ENCODE measurements around the gene EGLN3. TPM values are rescaled to one million over a fixed set of nuclear protein-coding genes. Genes with fewer than 3 reads are reported as not detected.

EGLN3 gene
- total RNA-seq, 1 experiment from 2014 or later: 3.2 TPM

GRCh38 chr14:33979613-33980276 is 28.9 kb upstream of the EGLN3 start:
- no peak overlapping the region for H3K4me3 ChIP-seq (ENCODE audit: low read length)
- BruUV-seq (replicated peaks): no TSS peak
- H3K4me2 ChIP-seq (ENCODE audit: low read length): no peak overlapping the region
- no peak for DNase-seq
- H2AFZ ChIP-seq (ENCODE audit: low read length): no peak overlapping the region
- no peaks in the 10 kb centered on the region for H3K9me2 ChIP-seq (replicated peaks; ENCODE audit: low read length)
- ChIA-PET CTCF (interaction anchor here (0.6 kb wide), 1 partner anchor 754 kb away, joined by 4 read pairs; no protein-coding TSS in a partner anchor), POLR2A (ENCODE audit: unreplicated experiment) (interaction anchor here (0.7 kb wide), 1 partner anchor 102 kb away, joined by 3 read pairs; no protein-coding TSS in a partner anchor)
- intact Hi-C loops (cut with micrococcal nuclease): no loop called here
- H3K36me3 ChIP-seq (ENCODE audit: low read depth, low read length): no peaks in the 10 kb centered on the region
- no peaks in the 10 kb centered on the region for H3K9me3 ChIP-seq (ENCODE audit: low read length)
- H3K79me2 ChIP-seq (ENCODE audit: low read length): no peaks in the 10 kb centered on the region
- TF ChIP-seq CTCF (conservative IDR thresholded peaks at IDR 0.05; ENCODE audit: low read depth, low read length) (no peak), EZH2phosphoT487 (IDR thresholded peaks at IDR 0.05; ENCODE audit: borderline replicate concordance, low read length) (no peak), EZH2 (IDR thresholded peaks at IDR 0.05; ENCODE audit: low read length, unreplicated experiment) (no peak)
- no peaks in the 10 kb centered on the region for H3K4me1 ChIP-seq (ENCODE audit: insufficient read depth, low read length)
- no peaks in the 10 kb centered on the region for H4K20me1 ChIP-seq (ENCODE audit: low read length)
- ATAC-seq: no peak
- no peaks in the 10 kb centered on the region for H3F3A ChIP-seq (ENCODE audit: low read length, unreplicated experiment)
- no peak overlapping the region for H3K9ac ChIP-seq (ENCODE audit: low read length)
- peaks cover 35% of the 10 kb centered on the region for H3K27me3 ChIP-seq (ENCODE audit: low read length)
- no peak overlapping the region for H3K27ac ChIP-seq (ENCODE audit: low read length)

GRCh38 chr14:33978892-33979612 is 28.2 kb upstream of the EGLN3 start:
- ChIA-PET CTCF (interaction anchor here (0.6 kb wide), 1 partner anchor 65 kb away, joined by 4 read pairs; no protein-coding TSS in a partner anchor), POLR2A (ENCODE audit: unreplicated experiment) (interaction anchor here (0.7 kb wide), 1 partner anchor 103 kb away, joined by 3 read pairs; no protein-coding TSS in a partner anchor)
- no peaks in the 10 kb centered on the region for H3K79me2 ChIP-seq (ENCODE audit: low read length)
- H3K27ac ChIP-seq (ENCODE audit: low read length): no peak overlapping the region
- H3K4me1 ChIP-seq (ENCODE audit: insufficient read depth, low read length): no peaks in the 10 kb centered on the region
- no peaks in the 10 kb centered on the region for H4K20me1 ChIP-seq (ENCODE audit: low read length)
- no peak overlapping the region for H3K9ac ChIP-seq (ENCODE audit: low read length)
- ATAC-seq (no peak), DNase-seq (no peak)
- intact Hi-C loops (cut with micrococcal nuclease): no loop called here
- no peaks in the 10 kb centered on the region for H3K9me3 ChIP-seq (ENCODE audit: low read length)
- H3K9me2 ChIP-seq (replicated peaks; ENCODE audit: low read length): no peaks in the 10 kb centered on the region
- H3K4me3 ChIP-seq (ENCODE audit: low read length): no peak overlapping the region
- H3F3A ChIP-seq (ENCODE audit: low read length, unreplicated experiment): no peaks in the 10 kb centered on the region
- H3K27me3 ChIP-seq (ENCODE audit: low read length): peaks cover 37% of the 10 kb centered on the region
- no peak overlapping the region for H2AFZ ChIP-seq (ENCODE audit: low read length)
- H3K36me3 ChIP-seq (ENCODE audit: low read depth, low read length): no peaks in the 10 kb centered on the region
- no TSS peak for BruUV-seq (replicated peaks)
- TF ChIP-seq CTCF (conservative IDR thresholded peaks at IDR 0.05; ENCODE audit: low read depth, low read length): no peak
- no peak for TF ChIP-seq EZH2 (IDR thresholded peaks at IDR 0.05; ENCODE audit: low read length, unreplicated experiment)
- no peak for TF ChIP-seq EZH2phosphoT487 (IDR thresholded peaks at IDR 0.05; ENCODE audit: borderline replicate concordance, low read length)
- no peak overlapping the region for H3K4me2 ChIP-seq (ENCODE audit: low read length)

Measured in PC-3 (cell line).